GM19238 (cell line): ENCODE results near the gene RYR2.
A peak's percentile ranks its signal among the peaks of the same experiment; 100 is the strongest.
"Not testable (repeated sequence)": the region's sequence is repeated elsewhere in the genome, so short reads cannot be mapped to it uniquely, and the experiment has no call there.

Experiments
- DNase-seq: peaks from one replicate; pipeline ENCODE4 v3.0.0; 2011; ENCODE audit warnings: low spot score; ENCODE audit not compliant: insufficient read length

Gene RYR2

DNA sequence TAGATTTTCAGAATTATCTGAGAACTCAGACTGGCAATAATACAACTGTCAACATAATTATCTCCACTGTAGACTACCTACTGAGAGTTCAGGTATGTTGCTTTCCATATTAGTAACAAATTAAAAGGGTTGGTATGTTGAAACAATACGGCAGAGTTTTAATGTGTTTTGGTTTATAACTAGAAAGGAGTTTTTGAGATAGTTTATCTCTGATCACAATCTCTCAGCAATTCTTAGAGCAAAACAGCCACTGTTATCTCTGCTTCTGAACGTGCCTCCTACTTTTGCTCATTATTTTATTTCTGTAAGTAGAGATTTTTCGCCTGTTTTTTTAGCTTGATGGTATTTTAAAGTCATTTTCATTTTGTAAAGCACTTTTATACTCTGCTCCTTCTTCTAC is 730.0 kb downstream of the RYR2 start:
- DNase-seq, result no peak

- no peak for DNase-seq
Measured at GRCh38 chr1:237774246-237774645, 732.3 kb downstream of the RYR2 start.

- DNase-seq, result no peak
Measured at GRCh38 chr1:237779356-237779755, 737.4 kb downstream of the RYR2 start.

GRCh38 chr1:237786066-237786719 is 744.2 kb downstream of the RYR2 start:
- no peak for DNase-seq

- DNase-seq, result no peak
Measured at GRCh38 chr1:237788069-237788468, 746.1 kb downstream of the RYR2 start.

DNA sequence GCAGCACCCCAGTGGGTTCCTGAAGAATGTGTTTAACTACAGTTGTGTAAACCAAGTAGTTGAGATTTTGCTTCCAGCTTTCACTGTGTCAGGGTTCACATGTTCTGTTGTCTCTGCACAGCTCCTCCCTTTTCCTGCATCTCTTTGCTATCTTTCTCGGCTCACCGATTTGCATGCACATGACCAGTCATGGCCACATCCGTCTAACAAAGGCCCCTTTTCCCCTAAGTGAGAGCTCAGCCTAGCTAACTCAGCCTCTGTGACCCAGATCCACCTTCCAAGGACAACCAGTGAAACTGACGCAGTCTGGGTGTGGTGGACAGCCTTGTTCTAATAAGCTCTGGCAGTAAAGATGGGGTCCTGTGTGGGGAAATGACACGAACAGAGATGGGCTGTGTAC is 747.6 kb downstream of the RYR2 start:
- no peak for DNase-seq

DNA sequence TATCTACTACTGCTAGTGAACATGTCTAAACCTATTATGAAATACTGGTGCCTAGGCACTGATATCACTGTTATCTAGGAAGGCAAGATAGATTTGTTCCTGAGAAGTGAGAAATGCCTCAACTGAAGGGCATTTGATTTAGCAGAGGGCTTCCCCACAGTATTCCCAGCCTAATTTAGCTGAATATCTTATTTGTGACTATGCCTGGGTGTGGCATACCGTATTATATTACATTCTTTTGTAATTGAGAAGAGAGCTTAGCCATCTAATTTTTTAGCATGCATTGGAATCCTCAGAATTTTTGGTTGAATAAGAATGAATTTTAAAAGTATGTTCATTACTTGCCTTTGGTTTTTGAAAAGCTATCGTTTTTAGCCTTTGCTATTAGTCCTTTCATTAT is 749.6 kb downstream of the RYR2 start:
- DNase-seq, result no peak

DNA sequence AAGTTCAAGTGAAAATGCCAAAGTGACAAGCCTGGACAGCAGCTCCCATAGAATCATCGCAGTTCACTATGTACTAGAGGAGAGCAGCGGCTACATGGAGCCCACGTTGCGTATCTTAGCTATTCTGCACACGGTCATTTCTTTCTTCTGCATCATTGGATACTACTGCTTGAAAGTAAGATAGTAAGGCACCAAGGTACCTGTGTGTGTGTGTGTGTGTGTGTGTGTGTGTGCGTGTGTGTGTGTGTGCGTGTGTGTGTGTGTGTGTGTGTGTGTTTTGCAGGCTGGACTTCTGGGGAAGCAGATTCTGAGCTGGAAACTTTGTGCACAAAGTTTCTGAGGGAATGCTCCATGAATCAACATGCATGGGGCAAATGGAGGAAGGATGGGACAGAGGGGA is 750.2 kb downstream of the RYR2 start:
- no peak for DNase-seq

DNA sequence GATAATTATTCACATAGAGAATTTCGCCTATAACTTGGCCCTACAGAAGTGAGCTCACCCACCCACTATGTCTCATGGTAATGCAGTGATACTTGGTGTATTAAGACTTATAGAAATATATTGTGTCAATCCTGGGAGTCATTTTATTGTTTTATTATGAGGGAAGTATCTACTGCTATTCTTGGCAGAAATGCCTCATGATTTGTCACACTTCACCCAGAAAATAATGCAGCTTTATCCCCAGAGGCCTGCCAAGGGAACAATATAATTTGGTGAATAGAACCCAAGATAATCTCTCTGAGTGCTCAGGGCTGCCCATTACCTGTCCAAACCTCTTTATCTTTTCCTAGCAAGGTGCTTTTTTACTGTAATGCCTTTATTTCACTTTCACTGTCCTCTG is 750.7 kb downstream of the RYR2 start:
- DNase-seq, result no peak

DNA sequence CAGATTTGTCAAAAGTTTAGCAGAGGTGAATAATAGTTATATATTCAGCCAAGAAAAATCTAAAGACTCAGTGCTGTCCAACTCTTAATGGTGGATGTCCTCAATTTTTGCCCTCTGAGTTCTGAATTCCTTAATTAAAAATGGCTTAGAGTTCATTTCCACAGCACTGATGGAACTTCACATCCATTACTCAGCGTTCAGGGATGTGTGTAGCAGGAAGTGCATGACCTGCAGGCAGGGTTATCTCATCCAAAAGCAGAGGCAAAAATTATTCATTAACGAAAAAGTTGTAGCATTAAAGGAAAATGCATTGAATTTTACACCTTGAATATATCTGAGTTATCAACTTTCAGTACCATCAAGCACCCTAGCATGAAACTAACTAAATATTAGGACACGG is 752.1 kb downstream of the RYR2 start:
- no peak for DNase-seq

DNA sequence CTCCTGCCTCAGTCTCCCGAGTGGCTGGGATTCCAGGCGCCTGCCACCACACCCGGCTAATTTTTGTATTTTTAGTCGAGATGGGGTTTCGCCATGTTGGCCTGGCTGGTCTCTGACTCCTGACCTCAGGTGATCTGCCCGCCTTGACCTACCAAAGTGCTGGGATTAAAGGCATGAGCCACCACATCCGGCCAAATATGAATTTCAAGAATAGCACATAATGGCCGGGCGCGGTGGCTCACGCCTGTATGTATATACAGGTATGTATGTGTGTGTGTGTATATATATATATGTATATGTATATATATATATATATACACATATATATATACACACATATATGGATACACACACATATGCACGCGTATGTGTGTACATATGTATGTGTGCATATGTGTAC is 753.6 kb downstream of the RYR2 start:
- DNase-seq, result no peak

- DNase-seq, result peak; percentile 15
Measured at GRCh38 chr1:237799762-237800474, 757.9 kb downstream of the RYR2 start.

DNA sequence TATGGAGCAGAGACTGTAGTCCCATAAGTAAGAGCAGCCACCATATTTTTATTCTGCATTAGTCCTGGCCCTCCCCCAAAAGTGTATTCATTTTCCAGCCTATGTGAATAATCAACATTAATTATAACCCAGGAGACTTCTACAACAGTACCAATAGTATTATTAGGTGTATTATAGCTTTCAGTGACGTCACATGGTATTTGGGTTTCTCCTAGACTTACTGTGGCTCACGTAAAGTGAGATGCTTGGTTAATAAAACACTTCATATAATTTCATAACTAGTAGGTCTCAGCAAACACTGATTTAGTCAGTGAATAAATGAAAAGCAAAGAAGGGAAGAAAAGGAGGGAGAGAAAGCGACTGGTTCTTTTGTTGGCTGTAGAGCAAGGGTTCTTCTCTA is 762.5 kb downstream of the RYR2 start:
- no peak for DNase-seq

- DNase-seq, result no peak
Measured at GRCh38 chr1:237809099-237809498, 767.1 kb downstream of the RYR2 start.

GRCh38 chr1:237811633-237812032 is 769.6 kb downstream of the RYR2 start:
- no peak for DNase-seq

- no peak for DNase-seq
Measured at GRCh38 chr1:237812061-237812460, 770.1 kb downstream of the RYR2 start.

DNA sequence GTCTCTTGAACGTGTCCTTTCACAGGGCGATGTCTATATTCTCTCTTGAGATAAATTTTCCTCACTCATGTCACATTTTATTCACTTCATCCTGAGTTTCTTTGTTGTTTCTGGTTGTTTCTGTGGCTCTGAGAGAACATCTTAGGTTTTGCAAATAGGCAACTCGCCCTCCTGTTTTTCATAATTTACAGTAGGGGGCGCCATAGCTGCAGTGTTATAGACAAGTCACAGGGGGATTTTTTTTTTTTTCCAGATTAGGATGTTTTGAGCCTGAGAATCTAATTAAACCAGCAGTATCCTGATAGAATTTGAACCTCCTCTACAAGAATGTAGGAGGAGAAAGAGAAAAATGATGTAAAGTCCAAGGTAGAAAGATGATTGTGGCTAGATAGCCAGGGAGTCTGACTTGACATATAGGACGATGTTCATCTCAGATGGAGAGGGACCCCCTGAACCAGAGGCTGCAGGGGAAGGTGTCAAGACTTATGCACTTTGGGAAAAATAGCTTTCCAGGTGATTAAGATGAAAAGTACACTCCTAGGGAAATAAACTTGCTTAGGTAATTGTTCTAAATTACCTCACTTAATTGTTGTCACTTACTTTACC is 772.4 kb downstream of the RYR2 start:
- no peak for DNase-seq

DNA sequence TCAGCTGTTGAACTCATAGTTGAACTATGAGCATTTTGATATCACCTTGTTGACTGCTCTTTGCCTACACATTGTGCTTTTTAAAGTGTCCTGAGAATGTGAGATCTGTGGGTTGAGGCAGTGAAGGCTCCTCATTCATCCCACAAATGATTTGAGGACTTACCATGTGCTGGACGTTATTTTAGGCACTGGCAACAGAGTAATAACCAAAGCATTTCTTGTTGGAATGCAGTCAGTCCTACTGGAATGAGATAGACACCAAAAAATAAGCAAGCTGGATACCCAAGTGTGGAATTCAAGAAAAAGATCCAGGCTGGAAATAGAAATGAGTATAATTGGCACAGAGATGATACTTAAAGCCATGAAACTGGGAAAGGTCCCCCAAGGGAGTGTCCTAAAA is 775.3 kb downstream of the RYR2 start:
- DNase-seq, result no peak

DNA sequence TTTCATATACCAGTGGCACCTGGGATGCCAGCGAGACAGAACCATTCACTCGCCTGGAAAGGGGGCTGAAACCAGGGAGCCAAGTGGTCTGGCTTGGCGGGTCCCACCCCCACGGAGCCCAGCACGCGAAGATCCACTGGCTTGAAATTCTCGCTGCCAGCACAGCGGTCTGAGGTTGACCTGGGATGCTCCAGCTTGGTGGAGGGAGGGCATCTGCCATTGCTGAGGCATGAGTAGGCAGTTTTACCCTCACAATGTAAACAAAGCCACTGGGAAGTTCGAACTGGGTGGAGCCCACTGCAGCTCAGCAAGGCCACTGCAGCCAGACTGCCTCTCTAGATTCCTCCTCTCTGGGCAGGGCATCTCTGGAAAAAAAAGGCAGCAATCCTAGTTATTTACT is 778.6 kb downstream of the RYR2 start:
- DNase-seq, result not testable (repeated sequence)

DNA sequence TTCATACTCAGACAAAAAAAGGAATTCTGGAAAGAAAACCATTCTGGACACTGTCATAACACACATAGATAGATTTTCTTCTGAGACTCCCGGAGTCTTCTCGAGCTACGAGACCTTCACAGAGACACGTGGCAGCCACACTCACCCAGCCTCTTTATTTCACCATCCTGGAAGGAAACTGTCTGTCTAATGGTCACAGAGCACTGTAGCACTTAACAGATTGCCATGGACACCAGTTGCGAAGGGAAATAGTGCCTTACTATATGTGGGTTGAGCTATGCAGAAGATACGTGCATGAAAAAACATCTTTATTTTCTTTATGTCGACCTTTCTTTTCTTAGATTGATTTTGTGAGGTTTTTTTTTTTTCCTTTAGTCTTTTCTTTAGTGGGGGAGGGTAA is 790.9 kb downstream of the RYR2 start:
- DNase-seq, result no peak

GRCh38 chr1:237834048-237834447 is 792.1 kb downstream of the RYR2 start:
- DNase-seq, result no peak

DNA sequence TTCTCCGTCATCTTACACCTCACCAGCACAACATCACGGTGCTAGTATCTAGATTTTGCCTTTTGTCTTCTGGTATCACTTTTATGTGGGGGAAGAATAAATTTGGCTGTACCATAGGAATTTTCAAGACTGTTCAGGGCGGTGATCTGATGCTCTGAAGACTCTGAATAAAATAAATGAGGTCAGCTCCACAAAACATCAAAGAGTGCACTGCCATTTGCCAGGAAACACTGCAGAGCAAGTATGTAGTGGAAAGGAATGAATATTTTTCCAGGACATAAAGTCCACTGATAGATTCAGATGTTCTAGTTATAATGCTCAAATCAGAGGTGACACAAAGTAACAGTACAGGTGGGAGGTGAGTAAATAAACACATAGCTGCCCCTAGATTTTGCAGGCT is 792.5 kb downstream of the RYR2 start:
- DNase-seq, result no peak

- no peak for DNase-seq
Measured at GRCh38 chr1:237838320-237838719, 796.3 kb downstream of the RYR2 start.
